DOHH2 (cell line): ENCODE data around the gene SCN4B.

Experiments used
- H3F3A ChIP-seq: fragments of 200-600 bp; sonication (generic), shearing (Covaris generic); 2 replicates; pipeline ENCODE4 v1.6.0; 2016; ENCODE audit warnings: antibody characterized with exemption, mild to moderate bottlenecking; ENCODE audit not compliant: control insufficient read depth, insufficient read depth
- H3K27ac ChIP-seq: fragments of 200-600 bp; sonication (generic); 2 replicates; pipeline ENCODE4 v1.5.1; 2014; ENCODE audit warnings: low read depth, mild to moderate bottlenecking, low read length, moderate library complexity
- H3K27me3 ChIP-seq: fragments of 200-600 bp; sonication (generic); 2 replicates; pipeline ENCODE4 v1.6.1; 2014; ENCODE audit warnings: mild to moderate bottlenecking, low read length, mixed read lengths; ENCODE audit not compliant: control insufficient read depth
- H3K36me3 ChIP-seq: fragments of 200-600 bp; sonication (generic); 2 replicates; pipeline ENCODE4 v1.6.1; 2014; ENCODE audit warnings: mild to moderate bottlenecking, low read length, moderate library complexity, mixed read lengths; ENCODE audit not compliant: control insufficient read depth
- H3K4me1 ChIP-seq: fragments of 200-600 bp; sonication (generic); 2 replicates; pipeline ENCODE4 v1.6.1; 2014; ENCODE audit warnings: mild to moderate bottlenecking, low read length, mixed read lengths; ENCODE audit not compliant: control insufficient read depth
- H3K4me2 ChIP-seq: fragments of 200-600 bp; sonication (generic); 2 replicates; pipeline ENCODE4 v1.6.0; 2014; ENCODE audit warnings: mild to moderate bottlenecking, low read length, moderate library complexity
- H3K4me3 ChIP-seq: fragments of 200-600 bp; sonication (generic); 2 replicates; pipeline ENCODE4 v1.5.1; 2014; ENCODE audit warnings: mild to moderate bottlenecking, low read length, mixed read lengths
- H3K79me2 ChIP-seq: fragments of 200-600 bp; sonication (generic); 2 replicates; pipeline ENCODE4 v1.6.1; 2014; ENCODE audit warnings: mild to moderate bottlenecking, low read length, mixed read lengths; ENCODE audit not compliant: control insufficient read depth
- H3K9me2 ChIP-seq: fragments of 200-600 bp; sonication (generic); replicated peaks from 2 replicates; pipeline ENCODE4 v1.6.1; 2014; ENCODE audit warnings: mild to moderate bottlenecking, low read length, mixed read lengths; ENCODE audit not compliant: control insufficient read depth
- H3K9me3 ChIP-seq: fragments of 200-600 bp; sonication (generic); 2 replicates; pipeline ENCODE4 v1.6.1; 2014; ENCODE audit warnings: antibody characterized with exemption, low read length, mixed read lengths; ENCODE audit not compliant: control insufficient read depth, insufficient read depth
- H4K20me1 ChIP-seq: fragments of 200-600 bp; sonication (generic); 2 replicates; pipeline ENCODE4 v1.6.0; 2014; ENCODE audit warnings: low read depth, mild to moderate bottlenecking, antibody characterized with exemption, low read length, moderate library complexity; ENCODE audit not compliant: control insufficient read depth, insufficient read depth
- EZH2phosphoT487 ChIP-seq: fragments of 200-600 bp; sonication (generic); IDR thresholded peaks from 2 replicates; pipeline ENCODE4 v1.6.1; 2017; ENCODE audit warnings: borderline replicate concordance, mild to moderate bottlenecking, antibody characterized with exemption, low read length, moderate library complexity, mixed read lengths
- TF ChIP-seq, protein P1 (sequence below): fragments of 200-600 bp; sonication (generic); IDR thresholded peaks from one replicate; pipeline ENCODE4 v1.5.1; 2014; ENCODE audit warnings: antibody characterized with exemption, mild to moderate bottlenecking, low read depth, low read length; ENCODE audit not compliant: poor library complexity, severe bottlenecking

The SCN4B gene

DNA sequence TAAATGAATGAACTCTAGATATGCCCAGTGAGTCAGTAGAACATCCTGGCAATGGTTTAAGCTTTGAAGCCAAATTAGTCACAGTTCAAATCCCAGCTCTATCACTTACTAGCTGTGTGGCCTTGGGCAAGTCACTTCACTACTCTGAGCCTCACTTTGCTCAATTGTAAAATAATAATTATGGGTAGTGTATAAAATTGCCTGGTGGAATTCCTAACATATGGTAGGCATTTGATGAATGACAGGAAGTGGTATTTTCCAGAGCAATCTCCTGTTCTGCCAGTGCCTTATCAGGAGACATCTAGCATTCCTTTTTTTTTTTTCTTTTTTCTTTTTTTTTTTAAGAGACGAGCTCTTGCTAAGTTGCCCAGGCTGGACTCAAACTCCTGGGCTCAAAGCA, 13.0 kb downstream of the SCN4B start:
- Histone ChIP-seq H3K27me3 (peaks cover 64% of the 10 kb centered on the region), H3K27ac (no peak overlapping the region), H3K36me3 (no peaks in the 10 kb centered on the region), H3K4me2 (no peak overlapping the region), H3K9me2 (no peaks in the 10 kb centered on the region), H3F3A (no peaks in the 10 kb centered on the region), H3K79me2 (no peaks in the 10 kb centered on the region), H4K20me1 (no peaks in the 10 kb centered on the region), H3K9me3 (no peaks in the 10 kb centered on the region), H3K4me1 (0 out of 2 replicates have a peak, but pooled peaks cover 3% of the 10 kb centered on the region), H3K4me3 (no peak overlapping the region)
- no peak for TF ChIP-seq EZH2phosphoT487
- TF ChIP-seq, protein P1, sequence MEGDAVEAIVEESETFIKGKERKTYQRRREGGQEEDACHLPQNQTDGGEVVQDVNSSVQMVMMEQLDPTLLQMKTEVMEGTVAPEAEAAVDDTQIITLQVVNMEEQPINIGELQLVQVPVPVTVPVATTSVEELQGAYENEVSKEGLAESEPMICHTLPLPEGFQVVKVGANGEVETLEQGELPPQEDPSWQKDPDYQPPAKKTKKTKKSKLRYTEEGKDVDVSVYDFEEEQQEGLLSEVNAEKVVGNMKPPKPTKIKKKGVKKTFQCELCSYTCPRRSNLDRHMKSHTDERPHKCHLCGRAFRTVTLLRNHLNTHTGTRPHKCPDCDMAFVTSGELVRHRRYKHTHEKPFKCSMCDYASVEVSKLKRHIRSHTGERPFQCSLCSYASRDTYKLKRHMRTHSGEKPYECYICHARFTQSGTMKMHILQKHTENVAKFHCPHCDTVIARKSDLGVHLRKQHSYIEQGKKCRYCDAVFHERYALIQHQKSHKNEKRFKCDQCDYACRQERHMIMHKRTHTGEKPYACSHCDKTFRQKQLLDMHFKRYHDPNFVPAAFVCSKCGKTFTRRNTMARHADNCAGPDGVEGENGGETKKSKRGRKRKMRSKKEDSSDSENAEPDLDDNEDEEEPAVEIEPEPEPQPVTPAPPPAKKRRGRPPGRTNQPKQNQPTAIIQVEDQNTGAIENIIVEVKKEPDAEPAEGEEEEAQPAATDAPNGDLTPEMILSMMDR: no peak

DNA sequence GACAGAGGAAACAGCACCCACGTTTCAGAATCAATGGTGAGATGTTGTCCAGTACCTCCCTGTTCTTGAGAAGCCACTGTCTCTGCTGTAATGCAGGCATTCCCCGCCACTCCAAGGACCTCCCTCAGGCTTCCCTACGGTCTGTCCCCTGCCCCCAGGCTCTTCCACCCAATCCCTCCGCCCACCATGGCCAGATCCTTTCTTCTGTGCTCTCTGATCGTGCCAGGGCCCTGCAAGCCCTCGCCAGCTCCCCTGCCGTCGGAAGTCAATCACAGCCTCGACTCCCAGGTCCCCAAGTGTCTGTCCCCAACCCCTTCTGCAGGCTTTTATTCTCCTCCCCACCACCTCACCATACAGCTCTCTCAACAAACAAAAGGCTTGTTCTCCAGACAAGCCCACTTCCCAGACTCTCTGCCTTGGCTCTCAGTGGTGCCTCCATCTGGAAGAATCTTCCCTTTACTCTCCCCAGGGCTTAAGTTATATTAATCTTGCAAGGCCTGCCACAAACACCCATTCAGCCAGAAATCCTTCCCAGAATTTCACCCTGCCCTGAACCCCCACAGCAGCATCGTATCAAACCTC, 13.7 kb downstream of the SCN4B start:
- 0 out of 2 replicates have a peak, but pooled peaks cover 3% of the 10 kb centered on the region for H3K4me1 ChIP-seq
- H3K27me3 ChIP-seq: peaks cover 62% of the 10 kb centered on the region
- H4K20me1 ChIP-seq: no peaks in the 10 kb centered on the region
- H3K4me2 ChIP-seq: no peak overlapping the region
- TF ChIP-seq, protein P1: no peak
- TF ChIP-seq EZH2phosphoT487: no peak
- no peaks in the 10 kb centered on the region for H3K9me3 ChIP-seq
- no peak overlapping the region for H3K27ac ChIP-seq
- no peaks in the 10 kb centered on the region for H3K36me3 ChIP-seq
- no peaks in the 10 kb centered on the region for H3F3A ChIP-seq
- no peak overlapping the region for H3K4me3 ChIP-seq
- H3K79me2 ChIP-seq: no peaks in the 10 kb centered on the region
- no peaks in the 10 kb centered on the region for H3K9me2 ChIP-seq

DNA sequence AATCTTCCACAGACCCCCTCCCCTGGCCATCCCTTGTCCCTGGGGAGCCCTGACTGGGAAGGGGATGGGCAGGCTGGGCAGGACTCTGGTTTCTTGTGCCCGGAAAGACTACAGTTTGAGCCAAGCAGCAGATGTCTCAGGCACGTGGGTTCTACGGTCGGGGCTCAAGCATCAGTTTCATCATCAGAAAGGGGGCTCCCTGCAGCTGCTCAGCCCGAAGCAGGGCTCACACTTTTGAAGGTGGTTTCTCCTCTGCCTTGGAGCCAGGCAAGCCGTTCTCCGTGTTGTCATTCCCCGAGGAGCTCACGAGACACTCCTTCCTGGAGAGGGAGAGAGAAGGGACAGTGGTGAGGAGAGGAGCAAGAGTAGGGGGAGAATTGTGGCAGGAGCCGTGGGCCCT, 15.8 kb downstream of the SCN4B start:
- no peak for TF ChIP-seq EZH2phosphoT487
- TF ChIP-seq, protein P1: no peak
- H3K4me3 ChIP-seq: no peak overlapping the region

More for the DNA sequence above, 15.8 kb downstream of the SCN4B start:
- Histone ChIP-seq H3F3A (no peaks in the 10 kb centered on the region), H3K27ac (no peak overlapping the region), H3K36me3 (no peaks in the 10 kb centered on the region), H3K9me3 (no peaks in the 10 kb centered on the region), H3K27me3 (peaks cover 41% of the 10 kb centered on the region), H3K4me2 (no peak overlapping the region), H3K9me2 (no peaks in the 10 kb centered on the region), H3K79me2 (no peaks in the 10 kb centered on the region), H4K20me1 (no peaks in the 10 kb centered on the region), H3K4me1 (no peaks in the 10 kb centered on the region)
